Limb (tissue), 2 donors: Measurements from ENCODE around the gene MICU1.
"Not testable (repeated sequence)": the region's sequence is repeated elsewhere in the genome, so short reads cannot be mapped to it uniquely, and the experiment has no call there.

Experiments
- DNase-seq, 2 donors: peaks; one replicate each; pipeline ENCODE4 v3.0.0-alpha.2; 2016; ENCODE audit errors: extremely low spot score in 2 of 2

The MICU1 gene

GRCh38 chr10:72351479-72351878 is 274.4 kb downstream of the MICU1 start:
- DNase-seq: no peak

DNA sequence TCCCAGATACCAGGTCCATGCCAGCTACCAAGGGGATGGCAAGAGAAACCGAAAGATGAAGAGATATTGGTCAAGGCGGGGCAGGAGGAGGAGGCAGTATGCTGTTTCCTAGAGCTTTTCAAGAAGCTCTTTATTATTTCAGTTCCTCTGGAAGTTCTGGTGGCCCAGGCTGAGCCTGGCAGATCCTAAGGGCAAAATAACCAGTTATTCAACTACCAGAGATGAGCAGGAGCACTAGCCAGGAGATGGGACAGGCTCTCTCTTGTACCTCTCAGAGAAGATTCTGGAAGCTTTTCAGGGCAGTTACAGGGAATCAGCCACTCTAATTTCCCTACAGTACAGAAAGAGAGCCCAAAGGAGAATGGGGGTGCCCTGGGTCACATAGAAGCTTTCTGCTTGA is 276.4 kb downstream of the MICU1 start:
- DNase-seq: no peak

DNA sequence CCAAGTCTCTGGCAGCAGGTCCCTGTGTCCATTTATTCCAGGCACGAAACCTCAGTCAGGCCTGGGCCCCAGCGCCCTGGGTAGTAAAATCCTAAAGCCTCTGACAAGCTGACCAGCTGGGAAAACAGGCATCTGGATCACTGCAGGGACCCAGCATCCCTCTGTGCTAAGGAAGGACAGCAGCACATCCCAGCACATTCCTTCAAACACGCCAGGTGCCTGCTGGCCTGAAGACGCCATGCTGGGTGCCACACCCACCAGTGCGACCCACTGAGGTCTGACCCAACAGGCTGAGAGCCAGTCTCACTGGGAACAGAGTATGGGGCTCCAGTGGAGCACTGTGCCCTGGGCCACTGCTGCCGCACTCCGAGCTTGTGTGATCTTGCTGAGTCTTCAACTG is 277.6 kb downstream of the MICU1 start:
- DNase-seq: no peak

DNA sequence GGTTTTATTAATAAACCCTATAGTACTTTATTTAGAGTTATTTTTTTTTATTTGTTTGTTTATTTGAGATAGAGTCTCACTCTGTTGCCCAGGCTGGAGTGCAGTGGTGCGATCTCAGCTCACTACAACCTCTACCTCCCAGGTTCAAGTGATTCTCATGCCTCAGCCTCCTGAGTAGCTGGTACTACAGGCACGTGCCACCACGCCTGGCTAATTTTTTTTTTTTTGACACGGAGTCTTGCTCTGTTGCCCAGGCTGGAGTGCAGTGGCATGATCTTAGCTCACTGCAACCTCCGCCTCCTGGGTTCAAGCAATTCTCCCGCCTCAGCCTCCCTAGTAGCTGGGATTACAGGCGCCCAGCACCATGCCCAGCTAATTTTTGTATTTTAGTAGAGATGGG is 279.8 kb downstream of the MICU1 start:
- DNase-seq: not testable (repeated sequence)

DNA sequence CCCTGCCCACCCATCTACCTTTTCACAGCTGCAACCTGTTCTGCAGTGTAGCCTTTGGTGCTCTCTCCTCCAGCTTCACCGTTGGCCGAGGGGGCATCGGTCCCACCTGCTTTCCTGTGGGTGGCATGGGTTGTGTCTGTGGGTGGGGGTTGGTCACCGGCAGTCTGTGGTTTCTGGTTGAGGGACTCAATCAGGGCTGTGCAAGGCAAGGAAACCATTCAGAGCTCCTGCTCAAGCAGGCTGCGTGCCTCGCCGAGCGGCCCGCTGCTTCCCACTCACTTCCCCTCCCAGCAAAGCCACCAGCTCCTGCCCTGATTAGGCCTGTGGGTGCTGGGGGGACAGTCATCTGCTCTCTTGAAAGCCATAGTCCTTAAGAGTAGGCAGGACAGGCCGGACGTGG is 280.9 kb downstream of the MICU1 start:
- no peak for DNase-seq

GRCh38 chr10:72342911-72343310 is 283.0 kb downstream of the MICU1 start:
- no peak for DNase-seq

DNA sequence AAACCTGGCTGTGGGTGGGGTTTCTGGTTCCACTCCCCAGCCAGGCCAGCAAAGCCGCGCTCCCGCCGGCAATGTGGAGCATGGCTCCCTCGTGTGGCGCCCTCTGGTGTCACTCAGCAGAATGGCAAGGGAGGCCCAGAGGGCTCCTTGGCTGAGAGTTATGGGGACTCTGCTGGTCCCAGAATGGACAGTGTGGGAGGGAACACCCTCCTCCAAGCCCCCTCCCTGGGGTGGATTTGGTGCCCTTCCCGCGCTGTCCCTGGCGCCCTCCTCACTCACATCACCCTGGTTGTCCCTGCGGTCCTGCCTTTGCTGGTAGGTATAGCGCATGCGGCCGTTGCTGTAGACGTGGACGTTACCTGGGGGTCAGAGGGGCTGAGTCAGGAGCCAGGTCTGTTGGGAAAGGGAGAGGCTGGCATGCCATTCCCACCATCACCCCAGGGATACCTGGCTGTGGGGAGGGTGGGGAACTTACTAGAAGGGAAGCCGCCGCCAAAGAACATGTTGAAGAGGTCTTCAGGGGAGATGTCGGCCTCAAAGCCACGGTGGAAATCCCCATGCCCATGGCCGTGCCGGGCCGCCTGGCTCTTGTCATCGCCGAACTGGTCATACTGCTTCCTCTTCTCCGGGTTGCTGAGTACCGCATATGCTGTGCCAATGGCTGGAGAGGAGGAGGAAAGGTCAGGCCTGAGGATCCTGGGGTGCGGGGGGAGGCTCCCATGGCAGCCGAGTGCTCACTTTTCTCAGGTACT is 285.2 kb downstream of the MICU1 start:
- peak in 1 of 2 donors; percentile 79 for DNase-seq

- DNase-seq: no peak
Observed at GRCh38 chr10:72338180-72338579, 287.7 kb downstream of the MICU1 start.

DNA sequence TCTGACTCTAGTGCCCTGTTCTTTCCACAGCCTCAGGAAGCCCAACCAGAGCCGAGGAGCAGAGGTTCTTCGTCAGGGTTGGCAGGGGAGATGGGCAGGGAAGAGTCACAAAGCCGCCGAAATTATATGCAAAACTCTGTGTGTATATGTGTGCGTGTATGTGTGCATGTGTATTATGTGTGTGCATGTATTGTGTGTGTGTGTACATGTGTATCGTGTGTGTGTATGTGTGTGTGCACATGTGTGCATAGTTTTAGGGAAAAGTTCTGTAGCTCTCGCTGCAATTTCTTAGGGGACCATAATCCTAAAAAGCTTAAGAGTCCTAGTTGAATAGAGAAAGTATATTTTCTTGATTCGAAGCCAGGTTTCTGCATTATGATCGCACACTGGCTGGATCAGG is 288.2 kb downstream of the MICU1 start:
- no peak for DNase-seq

GRCh38 chr10:72337039-72337629 is 288.7 kb downstream of the MICU1 start:
- DNase-seq: peak; percentile 78 to 88

DNA sequence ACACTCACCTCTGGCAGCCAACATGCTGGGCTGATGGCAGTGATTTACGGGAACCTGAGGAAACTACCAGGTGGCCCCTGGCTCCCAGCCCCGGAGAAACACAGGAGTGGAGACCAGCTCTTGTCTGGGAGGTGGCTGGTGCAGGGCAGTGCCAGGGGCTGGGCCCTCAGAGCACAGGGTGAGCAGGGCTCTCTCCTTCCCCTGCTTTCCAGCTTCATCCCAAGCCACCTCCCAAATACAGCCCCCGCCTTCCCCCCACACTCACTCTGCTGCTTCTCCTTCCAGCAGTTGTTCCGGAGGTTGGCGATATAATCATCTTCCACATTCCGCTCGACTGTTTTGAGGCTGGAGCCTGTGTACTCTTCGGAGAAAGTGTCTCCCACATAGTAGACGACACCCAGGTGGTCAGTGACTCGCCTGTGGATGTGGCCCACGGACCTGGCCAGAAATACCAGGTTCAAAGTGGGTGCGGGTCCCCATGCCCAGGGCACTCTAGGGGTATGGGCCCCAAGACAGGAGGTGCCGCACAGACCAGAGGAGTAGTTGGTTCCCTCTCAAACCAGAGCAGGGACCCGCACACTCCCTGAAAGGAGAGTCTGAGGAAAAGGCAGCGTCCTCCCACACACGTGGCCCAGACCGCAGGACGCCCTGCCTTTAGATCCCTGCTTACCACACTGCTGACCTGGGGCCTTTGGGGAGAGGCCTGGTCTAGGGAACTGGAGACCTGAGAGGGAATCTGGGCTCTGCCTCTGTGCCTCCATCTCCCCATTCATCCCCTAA is 289.4 kb downstream of the MICU1 start:
- peak in 1 of 2 donors; percentile 39 for DNase-seq

DNA sequence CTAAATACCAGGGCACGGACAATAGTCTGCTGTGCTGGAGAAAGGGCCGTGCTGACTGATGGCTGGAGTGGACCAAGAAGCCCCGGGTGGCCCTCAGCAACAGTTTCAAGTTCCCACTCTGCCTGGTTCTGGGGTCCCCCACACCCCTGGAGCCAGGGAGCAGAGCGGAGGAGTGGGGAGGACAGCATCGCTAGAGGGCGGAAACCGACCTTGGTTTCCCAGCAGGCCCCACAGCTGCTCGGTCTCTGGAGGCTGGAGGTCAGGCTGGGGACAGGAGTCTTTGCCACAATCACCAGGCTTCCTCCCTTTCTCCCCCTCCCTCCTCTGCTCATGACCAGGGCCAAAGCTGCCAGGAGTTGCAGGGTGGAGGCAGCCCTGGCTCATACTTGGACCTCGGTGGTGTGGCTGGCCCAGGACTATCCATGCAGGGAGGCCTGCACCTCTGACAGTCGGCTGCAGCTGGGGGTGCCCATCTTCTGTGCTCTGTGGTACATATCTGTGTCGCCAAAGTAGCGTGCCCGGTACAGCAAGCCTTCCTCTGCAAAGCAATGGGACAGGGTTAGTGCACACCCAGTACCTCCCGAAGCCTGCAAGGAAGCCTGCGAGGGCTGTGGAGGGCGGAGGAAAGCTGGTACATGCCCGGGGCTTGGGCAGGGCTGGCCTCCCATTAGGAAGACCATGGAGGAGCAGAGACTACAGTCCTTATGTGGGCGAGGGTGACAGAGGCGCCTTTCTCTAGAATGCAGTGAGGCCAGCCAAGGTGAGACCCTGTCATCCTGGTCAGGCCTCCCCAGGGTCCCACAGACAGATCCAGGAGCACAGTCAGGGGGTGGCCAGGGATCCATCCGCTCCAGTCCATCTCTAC is 290.3 kb downstream of the MICU1 start:
- peak in 1 of 2 donors; percentile 53 for DNase-seq

- DNase-seq: peak in 1 of 2 donors; percentile 74
Observed at GRCh38 chr10:72334825-72335393, 291.0 kb downstream of the MICU1 start.

DNA sequence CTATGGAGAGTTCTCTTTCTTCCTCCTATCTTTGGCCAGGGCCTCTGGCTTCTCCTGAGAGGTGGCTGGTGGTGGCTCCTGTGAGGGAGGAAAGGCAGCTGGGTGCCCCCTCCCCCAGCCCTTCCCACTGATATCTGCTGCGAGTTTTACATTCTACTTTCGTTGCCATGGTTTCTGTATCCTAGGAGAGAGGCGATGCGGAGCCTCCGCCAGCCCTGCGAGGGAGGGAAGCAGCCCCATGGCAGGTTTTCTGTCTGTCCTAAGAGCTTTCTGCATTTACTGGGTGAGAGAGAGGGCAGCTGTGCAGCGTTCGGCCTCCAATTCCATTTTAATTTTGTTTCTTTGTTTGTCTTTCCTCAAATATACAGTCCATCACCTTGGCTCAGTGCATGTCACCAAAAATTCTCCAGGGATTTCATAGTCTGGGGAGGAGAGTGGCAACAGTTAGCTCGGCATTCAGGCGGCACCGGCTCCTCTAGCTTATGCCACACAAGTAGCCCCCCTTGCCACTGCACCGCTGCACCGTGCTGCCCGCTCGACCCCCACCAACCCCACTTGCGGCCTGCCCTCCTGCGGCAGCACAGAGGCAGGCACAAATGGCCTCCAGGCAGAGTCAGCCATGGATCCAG is 291.6 kb downstream of the MICU1 start:
- DNase-seq: peak in 1 of 2 donors; percentile 80

DNA sequence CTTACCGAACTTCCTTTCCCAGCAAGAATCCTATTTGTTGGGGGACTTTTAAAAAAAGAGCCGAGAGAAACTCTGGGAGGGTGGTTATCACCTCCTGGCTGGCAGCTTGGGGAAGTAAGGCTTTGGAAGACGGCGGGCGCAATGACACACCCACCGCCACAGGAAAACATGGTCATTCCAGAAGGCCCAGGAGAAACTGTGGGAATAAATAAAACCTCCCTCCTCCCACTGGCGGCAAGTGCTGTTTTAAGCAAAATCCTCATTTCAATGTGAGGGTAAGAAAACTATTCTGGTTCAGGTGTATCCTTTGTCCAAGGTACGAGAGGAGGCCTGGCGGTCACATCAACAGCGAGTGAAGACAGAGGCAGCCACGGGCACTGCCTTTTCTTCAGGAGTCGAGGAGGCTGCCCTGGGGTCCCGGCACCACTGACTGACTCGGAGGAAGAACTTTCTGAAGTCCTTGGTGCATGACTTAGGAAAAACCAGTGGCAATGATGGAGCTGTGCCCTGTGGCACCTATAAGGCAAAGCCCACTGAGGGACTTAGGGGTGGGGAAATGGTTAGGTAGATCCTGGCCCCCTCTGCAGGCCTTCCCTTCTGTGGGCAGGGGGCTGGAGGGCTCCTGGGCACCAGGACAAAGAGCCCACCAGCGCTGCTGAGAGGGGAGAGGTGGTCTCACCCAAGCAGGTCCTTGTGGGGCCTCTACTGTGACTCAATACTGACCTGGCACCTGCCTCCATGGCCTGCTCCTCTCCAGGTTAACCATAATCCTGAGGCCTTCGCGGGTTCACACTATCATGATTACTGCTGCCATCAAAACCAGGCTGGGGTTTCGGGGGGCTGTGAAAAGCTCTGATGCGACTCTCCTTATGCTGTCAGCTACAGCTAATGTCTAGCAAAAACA is 292.5 kb downstream of the MICU1 start:
- DNase-seq: peak in 1 of 2 donors; percentile 35

DNA sequence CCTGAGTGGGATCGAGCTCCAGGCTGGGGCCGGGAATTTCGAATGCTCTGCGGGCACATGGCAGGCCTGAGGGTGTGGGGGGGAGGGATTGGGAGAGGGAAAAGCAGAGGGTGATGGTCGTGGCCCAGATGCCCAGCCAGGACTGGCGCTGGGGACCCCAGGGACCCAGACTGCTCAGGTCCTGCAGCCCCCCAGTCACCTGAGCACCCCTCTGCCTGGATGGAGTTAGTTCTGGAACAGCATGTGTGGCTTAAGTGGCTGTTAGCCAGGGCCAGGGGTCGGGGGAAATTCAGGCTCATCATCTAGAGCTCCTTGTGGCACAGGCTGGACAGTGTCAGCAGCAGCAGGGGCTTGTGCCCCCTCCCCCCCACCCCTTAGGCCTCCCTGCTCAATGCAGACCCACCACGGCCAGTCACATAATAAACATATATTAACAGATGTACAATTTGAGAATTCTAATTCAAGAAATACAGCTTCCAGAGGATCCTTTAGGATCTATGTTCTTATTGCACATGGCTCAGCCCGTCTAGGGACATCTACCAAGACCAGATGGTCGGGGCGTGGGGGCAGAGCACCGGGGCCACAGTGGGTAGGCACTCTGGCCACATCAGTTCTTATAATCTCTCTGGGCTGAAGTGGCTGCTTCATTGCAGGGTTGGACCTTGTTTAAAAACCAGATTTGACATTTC is 293.3 kb downstream of the MICU1 start:
- no peak for DNase-seq

DNA sequence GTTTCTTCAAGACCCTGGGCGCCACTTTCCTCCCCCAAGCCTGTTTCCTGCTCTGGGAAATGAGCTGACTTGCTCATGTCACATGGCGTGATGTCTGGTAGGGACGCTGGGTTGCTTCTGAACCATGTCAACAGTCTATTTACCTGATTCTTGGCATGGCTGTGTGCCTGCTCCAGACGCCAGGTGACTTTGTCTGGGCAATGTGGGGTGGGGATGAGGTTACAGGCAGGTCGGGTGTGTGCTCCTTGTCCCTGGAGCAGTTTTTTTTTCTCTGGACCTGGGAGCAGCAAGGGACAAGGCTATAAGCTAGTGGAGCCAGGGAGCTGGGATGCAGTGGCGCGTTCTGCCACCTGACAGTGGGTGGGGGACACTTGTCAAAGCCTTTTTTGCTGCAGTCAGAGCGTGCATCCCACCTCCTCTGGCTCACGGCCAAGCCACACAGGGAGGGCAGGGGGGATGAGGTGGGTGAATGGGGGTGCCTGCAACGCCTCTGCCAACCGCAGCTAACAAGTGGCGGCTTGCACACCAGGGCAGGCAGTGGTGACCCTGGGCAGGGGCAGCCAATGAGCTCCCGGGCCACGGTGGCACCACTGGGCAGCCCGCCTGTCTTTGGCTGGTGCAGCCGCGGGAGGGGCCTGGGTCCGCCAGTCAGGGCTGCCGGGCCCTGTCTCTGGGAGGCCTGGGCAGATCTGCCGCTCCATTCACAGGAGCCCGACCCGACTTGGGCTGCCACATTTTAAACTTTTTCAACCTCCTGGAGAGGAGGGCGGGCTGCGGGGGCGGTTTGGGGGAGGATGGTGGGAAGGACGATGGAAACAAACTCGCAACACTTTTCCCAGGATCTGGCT is 294.1 kb downstream of the MICU1 start:
- DNase-seq: peak; percentile 79 to 88

DNA sequence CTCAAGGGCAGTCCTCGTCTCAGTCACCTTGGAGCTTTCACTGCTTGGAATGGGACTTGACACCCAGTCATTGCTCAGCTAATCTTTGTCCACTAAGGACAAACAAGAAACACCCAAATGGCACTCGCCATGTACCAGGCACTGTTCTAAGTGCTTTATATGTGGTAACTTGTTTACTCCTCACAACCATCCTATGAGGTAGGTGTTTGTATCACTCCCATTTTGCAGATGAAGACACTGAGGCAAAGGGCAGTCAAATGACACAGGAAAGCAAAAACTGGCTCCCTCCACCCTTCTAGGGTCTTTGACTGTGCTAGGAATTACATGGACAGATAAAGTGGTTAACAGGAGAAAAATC is 295.8 kb downstream of the MICU1 start:
- DNase-seq: no peak
